ENCODE data around the gene KISS1.
"Not testable (repeated sequence)": the region's sequence is repeated elsewhere in the genome, so short reads cannot be mapped to it uniquely, and the experiment has no call there.

The KISS1 gene, protein sequence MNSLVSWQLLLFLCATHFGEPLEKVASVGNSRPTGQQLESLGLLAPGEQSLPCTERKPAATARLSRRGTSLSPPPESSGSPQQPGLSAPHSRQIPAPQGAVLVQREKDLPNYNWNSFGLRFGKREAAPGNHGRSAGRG

DNA sequence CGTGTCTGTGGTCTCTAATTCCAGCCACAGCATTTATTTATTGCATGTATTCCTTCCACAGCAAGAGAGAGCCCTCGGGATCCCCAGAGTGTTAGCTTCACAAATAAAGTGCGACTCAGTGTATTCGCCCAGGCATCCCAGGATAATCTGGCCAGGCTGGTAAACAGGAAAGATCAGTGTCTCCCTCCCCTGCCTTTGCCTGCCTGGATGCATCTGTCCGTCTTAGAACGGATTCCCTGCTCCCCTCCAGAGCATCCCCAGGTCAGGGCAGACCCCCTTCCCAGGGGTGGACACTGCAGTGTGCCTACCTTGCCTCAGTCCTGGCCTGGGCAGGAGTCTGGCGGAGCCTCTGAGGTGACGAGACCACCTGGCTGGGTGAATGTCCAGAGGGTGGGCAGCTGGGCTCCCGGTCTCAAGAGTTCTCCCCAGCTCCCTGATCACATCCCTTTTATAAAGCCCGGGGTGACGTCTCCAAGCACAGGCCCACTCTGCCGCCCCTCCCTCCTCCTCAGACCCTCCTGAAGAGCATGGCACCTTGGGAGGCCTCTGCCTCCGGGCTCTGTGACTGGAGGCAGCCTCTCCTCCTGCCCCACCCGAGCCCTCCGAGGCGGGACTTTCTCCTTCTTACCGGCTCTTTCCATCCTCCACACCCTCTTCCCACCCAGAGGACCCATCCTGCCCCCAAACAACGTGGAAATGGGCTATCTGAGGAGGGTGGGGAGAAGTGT lies at the start of gene KISS1:
Gene KISS1, minus strand, starts transcription at position 424 of the 728 bp plus-strand sequence. CDS start 3,615 bp downstream, outside the sequence.
- no peak for DNase-seq (ENCODE audit: low read depth)

DNA sequence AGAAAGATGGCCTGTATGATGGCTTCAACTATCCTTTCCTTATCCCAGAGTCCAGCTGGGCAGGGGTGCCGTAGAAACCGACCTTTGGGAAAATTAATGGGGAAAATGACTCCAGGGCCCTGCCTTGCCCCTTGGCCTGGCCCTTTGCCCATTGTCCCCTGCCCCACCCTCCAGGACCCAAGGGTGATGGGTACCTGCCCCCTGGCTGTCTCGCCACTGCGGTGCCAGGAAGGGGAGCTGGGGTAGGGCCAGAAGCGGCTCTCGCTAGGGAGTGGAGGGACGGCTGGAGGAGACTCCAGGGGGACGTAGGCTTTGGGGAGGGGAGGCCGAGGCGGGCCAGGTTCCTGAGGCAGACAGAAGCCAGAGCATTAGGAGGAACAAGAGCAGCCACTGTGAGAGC lies 46.6 kb upstream of the KISS1 start:
- no peak for DNase-seq (ENCODE audit: low read depth)

DNA sequence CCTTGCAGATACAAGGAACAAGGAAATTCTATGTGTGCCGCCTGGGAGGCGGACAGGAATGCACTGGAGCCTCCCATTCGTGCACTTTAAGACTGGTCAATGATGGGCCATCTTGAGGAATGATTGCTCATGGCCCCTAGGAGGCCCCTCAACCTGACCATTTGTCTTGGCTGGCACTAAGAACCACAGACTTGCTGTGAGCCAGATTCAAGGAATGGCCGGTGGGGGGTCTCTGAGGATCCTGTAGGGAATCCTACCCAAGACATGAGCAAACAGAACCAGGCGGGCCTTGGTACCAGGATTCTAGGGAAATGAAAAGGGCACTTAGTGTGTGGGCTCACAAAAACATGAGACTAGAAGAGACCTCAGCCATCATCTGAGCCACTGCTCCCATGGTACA lies 45.6 kb upstream of the KISS1 start:
- no peak for DNase-seq (ENCODE audit: low read depth)

DNA sequence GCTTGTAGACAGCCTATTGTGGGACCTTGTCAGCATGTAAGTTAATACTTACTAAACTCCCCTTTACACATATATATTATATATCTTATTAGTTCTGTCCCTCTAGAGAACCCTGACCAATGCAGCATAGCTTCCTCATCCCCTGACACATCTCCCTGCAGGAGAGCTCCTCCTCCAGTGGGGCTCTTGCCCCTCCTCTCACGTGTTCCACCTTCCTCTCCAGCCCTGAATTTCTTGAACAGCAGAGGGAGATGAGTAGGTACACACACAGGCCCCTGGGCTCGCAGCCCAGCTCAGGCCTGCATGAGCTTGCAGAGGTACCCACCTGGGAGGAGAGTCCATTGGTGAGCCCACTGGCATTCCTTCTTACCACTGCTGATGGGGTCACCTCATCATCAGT lies 44.8 kb upstream of the KISS1 start:
- no peak for DNase-seq (ENCODE audit: low read depth)

DNA sequence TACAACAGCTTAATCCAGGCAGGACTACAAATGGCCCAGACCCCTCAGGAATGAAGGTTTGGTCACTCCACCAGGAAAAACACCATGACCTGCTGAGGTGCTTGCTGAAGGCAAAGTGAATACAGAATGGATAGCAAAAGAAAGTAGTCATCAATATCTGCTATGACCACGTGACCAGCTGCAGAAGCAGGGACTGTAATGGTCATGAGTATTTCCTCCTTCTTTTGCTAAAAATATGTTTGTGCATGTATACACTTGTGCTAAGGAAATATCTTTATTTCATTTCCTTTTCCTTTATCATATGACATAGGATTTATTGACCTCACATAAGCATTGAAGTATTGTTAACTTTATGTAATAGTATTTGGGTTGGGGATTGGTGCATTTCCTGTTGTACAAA lies 43.9 kb upstream of the KISS1 start:
- DNase-seq (ENCODE audit: low read depth) = no peak

DNA sequence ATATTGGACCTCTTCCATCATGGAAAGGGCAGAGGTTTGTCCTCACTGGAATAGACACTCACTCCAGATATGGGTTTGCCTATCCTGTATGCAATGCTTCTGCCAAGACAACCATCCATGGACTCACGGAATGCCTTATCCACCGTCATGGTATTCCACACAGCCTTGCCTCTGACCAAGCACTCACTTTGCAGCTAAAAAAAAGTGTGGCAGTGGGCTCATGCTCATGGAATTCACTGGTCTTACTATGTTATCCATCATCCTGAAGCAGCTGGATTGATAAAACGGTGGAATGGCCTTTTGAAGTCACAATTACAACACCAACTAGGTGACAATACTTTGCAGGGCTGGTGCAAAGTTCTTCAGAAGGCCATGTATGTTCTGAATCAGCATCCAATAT lies 43.1 kb upstream of the KISS1 start:
- not testable (repeated sequence) for DNase-seq (ENCODE audit: low read depth)

DNA sequence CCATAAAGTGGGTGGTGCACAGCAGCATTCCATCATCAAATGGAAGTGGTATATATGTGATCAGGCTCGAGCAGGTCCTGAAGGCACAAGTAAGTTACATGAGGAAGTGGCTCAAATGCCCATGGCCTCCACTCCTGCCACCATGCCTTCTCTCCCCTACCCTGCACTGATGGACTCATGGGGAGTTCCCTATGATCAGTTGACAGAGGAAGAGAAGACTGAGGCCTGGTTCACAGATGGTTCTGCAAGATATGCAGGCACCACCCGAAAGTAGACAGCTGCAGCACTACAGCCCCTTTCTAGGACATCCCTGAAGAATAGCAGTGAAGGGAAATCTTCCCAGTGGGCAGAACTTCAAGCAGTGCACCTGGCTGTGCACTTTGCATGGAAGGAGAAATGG lies 42.2 kb upstream of the KISS1 start:
- not testable (repeated sequence) for DNase-seq (ENCODE audit: low read depth)

DNA sequence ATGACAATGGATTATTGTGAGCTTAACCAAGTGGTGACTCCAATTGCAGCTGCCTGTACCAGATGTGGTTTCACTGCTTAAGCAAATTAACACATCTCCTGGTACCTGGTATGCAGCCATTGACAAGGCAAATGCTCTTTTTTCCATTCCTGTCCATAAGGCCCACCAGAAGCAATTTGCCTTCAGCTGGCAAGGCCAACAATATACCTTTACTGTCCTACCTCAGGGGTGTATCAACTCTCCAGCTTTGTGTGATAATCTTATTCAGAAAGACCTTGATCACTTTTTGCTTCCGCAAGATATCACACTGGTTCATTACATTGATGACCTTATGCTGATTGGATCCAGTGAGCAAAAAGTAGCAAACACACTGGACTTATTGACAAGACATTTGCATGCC lies 41.2 kb upstream of the KISS1 start:
- DNase-seq (ENCODE audit: low read depth) = not testable (repeated sequence)

DNA sequence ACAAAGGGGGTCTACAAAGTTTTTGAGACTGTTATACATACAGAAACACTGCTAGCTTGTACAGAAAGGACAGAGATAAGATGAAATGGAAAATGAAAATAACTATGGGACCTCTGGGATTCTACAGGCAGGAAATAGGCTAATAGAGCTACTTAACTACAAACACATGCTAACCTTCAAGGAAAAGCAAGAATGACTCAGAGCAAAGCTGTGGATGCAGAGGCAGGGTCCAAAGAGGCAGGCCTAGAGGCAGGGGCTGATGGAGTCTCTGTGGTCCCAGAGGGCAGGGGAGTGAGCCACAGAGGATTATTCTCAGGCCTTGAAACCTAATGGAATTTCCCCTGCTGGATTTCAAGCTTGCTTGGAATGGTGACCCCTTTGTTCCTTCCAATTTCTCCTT lies 36.2 kb upstream of the KISS1 start:
- no peak for DNase-seq (ENCODE audit: low read depth)

DNA sequence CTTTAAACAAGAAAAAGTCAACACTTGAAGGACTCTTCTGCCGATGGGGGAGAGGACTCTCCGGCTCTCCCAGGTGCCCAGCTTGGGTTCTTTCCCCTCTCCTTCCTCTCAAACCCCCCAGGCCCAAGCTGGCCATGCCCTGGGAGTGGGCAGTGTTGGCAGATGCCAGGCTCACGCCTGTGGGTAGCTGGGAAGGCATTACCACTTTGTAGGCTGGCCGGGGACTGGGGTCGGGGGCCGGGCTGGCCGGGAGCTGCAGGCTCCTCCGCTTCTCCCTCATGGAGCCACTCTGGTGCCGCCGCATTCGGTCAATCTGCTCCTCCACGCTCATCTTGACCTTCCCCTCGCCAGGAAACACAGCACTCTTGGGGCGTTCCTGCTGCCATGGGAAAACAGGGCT lies 33.9 kb upstream of the KISS1 start:
- DNase-seq (ENCODE audit: low read depth) = no peak

DNA sequence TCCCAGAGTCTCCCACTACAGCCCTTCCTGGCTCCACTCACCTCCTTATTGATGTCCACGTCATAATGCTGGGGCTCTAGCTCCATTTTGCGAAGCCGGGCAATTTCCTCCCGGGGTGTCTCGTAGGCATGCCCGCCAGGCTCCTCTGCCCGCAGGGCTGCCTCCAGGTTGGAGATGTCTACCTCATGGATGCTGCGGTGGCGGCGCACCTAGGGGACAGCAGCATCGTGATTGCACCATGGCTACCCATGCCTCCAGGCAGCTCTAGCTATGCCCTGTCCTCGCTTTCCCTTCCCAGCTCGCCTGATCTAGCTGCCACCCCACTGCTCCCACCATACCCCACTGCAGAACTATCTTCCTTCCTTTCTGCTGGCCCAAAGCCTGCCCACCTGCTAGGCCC lies 32.6 kb upstream of the KISS1 start:
- no peak for DNase-seq (ENCODE audit: low read depth)

DNA sequence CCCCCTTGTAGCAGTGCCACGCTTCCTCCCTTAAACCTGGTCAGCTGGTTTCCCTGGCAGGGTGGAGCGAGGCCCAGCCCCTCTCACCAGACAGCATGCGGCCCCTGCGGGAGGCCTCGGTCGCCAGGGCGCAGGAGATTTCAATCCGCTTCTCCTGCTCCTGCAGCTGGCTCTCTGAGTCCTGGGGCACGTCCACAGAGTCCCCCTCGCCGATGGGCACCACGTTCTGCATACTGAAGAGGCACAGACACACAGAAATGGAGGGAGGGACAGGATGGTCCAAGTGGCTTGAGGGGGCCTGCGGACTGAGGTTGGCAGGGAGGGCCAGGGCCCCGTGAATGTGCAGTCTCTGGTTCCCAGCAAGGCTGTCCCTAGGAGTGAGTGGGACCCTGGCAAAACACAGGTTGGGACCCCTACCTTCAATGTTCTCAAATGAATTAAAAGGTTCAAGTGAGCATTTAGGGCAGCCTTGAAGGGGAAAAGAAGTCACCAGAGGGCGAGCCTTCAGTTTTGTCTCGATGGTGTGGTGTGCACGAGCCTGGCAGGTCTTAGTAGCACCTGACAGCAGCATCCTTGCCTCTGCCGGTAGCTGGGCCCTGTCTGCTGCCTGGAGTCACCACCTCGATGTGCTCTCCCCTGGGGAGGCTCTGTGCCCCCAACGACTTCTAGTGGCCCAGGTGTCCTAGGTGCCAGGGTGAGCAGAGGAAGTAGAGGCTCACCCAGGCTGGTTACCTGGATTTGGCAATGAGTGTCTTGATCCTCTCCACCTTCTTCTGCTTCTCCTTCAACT lies 31.9 kb upstream of the KISS1 start:
- DNase-seq (ENCODE audit: low read depth) = no peak

DNA sequence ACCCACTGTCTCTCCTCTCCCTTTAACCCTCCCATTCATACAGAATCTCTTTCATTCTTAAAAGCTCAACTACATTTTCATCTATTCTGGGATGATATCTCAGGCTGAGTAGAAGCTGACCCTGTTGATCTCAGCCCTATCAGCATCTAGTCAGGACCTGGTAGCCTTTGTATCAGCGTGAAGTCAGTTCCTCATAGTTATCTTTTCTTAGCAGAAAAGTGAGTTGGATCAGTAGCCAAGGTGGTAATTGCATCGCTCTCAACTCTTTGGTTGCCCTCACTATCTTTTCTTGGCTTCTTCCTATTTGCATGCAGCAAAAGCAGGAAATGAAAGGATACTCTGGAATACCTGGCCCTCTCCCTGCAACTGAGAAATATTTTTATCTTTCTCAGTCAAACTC lies 31.1 kb upstream of the KISS1 start:
- no peak for DNase-seq (ENCODE audit: low read depth)

DNA sequence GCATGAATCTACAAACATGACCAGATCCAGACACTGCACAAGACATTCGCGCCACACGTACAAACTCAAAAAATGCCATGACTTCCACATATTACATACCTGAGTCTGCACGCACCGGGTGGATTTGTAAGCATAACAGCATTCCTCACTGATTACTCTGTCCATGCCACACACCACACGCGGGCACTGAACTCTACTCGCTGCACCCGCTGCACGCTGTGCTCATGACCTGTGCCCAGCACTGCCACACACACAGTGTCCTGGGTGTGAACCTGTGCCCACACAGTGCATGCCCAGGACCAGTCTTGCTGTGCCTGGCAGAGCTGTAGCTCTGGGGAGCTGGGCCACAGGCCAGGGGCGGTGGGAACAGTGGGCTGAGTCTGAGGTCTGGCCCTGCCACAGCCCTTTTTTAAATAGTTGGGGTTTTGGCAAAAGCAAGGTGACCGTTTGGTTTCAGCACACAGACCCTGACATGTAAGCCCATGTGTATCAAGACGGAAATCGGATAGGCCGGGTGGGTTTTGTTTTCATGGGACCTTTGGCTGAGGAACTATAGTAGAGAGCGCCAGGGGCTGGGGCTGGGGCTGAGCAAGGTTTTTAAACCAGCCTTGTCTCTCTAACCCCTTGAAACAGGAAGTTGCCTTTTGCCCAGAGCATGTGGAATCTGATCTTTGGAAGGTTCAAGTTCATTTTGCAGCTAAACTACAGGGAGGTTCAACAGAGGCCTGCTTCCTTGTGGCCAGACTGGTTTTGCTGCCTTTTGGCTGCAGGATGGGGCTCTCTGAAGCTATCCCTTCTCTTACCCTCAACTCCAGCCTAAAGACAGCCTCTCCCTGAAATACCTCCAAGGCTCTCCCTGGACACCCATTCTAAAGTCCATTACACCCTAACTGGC lies 29.8 kb upstream of the KISS1 start:
- DNase-seq (ENCODE audit: low read depth) = no peak

DNA sequence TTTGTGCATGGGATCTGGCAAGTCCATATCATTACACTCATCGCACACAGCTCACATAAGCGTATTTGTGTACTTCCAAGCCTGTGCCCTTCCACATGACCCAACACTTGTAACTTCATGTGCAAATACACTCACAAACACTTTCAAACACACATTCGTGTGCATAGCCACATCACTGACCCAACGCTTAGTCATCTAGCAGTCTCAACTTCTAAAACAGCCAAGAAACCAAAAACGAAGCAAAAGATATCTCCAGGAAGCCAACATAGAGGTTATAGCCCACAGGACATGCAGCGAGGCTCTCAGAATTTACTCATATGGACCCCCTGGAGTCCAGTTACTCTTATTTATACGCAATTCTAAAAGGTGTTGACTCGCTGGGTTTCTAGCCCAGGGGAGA lies 28.4 kb upstream of the KISS1 start:
- no peak for DNase-seq (ENCODE audit: low read depth)

DNA sequence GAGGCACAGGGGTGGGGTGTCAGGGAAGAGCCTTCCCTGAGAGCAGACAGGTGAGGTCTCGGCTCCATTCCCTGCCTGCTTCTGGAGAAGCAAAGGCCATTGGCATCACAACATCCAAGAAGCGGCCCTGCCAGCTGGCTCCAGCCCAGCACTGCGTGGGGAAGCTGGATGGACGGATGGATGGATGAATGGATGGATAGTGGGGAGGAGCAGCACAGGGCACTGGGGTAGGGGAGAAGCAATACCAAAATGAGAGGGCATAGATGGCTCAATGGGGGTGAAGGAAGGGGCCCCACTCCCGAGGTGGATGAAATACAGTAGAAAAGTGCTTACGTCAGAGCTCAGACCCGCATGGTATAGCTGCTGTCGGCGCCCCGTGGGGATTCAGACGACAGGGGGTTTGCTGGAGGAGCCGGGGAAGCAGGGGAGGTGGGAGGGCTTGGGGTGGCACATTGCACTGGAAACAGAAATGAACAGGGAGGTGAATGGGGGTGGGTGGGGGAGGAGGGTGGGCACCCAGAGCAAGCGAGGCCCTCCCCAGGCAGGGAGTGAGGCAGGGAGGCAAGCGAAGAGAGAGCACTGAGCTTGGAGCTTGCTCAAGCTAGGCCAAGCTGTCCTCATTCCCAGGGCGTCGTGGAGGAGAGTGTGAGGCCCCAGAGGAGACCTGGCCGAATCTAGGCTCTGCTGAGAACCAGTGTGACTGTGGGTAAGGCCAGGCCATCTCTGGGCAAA lies 27.0 kb upstream of the KISS1 start:
- no peak for DNase-seq (ENCODE audit: low read depth)

DNA sequence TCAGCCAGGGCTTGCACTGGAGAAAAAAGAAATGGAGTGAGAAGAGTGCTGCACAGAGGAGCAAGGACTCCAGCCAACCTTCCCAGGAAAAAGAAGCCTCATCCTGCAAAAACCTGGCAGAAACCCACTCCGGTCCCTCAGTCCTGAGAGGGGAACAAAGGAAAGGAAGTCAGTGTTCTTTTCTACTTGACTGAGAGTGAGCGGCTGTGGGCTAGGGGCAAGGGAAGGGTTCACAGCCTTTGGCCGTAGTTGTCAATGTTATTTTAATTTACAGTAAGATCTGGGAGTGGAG lies 26.4 kb upstream of the KISS1 start:
- no peak for DNase-seq (ENCODE audit: low read depth)

DNA sequence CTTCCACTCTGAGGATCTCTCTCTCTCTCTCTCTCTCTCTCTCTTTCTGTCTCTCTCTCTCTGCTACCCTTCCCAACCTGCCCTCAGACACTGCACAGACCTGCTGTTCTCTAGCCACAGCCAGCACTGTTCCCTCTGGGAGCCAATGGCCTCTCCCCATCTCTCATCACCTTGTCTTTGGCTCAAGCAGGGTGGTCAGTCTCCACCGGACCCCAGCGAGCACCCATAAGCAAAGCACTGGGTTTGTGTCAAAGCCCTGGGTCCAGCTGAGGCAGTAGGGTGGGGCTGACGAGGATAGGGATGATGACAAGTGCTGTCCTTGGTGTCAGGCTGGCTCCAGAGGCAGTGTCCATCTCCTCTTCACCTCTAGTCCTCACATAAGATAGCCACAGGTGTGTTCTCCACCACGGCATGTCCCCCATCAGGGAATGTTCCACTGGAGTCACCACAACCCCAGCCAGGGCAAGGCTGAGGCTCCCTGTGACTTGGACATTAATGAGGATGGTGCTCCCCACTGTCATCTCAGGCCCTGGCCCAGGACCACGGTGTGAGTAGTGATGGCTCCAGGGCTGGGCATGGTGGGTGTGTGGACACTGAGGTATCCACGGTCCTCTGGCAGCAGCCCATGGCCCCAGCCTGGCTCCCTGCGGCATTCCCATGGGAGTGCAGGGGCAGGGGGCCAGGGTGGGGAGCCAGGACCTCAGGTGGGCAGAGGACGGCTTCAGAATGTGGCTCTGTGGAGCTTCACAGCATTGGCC lies 25.9 kb upstream of the KISS1 start:
- no peak for DNase-seq (ENCODE audit: low read depth)

DNA sequence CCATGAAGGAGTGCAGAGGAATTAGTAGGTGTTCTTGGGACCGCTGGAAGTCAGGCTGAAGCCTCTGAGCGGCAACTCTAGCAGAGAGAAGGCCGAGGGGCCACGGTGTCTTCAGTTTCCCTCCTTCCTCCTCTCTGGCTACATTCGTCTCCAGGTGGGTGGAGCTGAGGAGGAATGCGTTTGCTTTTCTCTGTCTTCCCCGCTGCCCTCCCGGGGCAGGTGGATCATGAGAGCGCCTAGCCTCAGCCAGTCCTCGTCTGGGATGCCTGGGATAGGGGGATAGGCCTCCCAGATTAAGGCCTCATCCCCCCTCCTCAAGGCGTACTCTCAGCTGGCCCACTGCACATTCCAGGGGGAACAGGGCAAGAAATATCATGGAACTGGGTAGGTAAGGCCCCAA lies 25.0 kb upstream of the KISS1 start:
- no peak for DNase-seq (ENCODE audit: low read depth)

DNA sequence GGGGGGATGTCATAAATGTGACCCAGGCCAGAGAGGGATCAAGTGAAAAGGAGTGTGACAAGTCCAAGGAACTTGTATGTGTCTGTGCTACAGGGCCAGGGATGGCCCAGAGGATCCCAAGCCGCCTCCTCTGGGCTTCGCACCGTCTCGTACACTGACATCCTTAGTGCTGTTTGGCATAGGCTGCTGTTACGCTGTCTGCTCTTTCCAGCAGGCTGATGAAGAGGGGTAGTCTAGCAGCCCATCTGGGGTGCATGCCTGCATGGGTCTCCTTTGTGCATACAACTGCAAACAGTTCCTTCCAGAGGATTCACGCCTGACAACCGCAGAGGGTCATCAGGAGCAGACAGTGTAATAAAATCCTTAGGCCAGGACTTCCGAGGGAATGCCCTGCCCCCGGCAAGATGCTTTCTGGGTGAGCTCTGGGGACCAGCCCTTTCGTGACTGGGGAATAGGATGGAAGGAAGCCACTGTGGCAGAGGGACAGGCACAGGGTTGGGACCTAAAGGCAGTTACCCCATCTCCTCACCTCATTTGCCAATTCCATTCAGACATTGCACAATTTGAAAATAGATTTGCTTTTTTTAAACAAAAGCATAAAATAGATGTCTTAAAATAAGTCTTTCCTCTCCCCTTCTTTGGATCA lies 23.8 kb upstream of the KISS1 start:
- no peak for DNase-seq (ENCODE audit: low read depth)

DNA sequence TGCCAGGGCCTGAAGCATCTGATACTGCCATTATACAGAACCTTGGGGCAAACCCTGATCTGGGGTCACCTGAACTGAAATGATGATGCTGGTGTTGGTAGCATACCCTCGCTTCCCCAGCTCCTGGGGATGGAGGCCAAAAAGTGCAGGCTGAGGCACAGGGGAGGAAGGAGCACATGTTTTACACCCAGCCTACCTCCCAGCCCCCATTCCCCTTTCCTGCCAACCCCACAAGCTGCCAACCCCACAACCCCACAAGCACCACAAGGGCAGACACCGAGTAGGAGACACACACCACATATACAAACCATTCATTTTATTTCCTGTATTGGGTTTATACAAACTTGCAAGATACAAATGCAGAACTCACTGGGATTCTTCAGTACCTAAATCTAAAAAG lies 22.3 kb upstream of the KISS1 start:
- DNase-seq (ENCODE audit: low read depth) = no peak

Data from stimulated activated CD8-positive, alpha-beta memory T cell treated with anti-CD3 and anti-CD28 coated beads, Interleukin-12 subunit alpha, Interleukin-12 subunit beta, amount 100 ng/mL, for 1 hour (primary cell).